Measurements from ENCODE around the gene NHS.

DNA sequence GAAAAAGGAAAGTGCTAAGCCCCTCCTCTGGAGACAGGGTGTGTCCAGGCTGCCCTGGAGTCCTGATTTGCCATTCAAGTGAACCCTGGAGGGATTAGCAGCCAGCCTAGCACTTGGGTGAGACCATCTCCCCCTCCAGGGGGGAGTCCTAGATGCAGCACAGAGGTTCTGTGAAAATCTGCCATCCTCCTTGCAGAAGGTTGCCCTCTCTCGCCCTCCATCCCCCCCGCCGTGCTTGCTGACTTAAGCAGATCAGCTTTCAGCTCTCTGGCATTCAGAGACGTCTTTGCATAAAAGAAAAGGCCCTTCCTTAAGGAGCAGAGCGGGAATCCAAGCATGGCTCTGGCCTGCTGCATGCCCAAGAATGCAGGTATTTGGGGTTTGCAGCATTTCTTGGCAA, 260.2 kb downstream of the NHS start:
- TF ChIP-seq, protein P1, sequence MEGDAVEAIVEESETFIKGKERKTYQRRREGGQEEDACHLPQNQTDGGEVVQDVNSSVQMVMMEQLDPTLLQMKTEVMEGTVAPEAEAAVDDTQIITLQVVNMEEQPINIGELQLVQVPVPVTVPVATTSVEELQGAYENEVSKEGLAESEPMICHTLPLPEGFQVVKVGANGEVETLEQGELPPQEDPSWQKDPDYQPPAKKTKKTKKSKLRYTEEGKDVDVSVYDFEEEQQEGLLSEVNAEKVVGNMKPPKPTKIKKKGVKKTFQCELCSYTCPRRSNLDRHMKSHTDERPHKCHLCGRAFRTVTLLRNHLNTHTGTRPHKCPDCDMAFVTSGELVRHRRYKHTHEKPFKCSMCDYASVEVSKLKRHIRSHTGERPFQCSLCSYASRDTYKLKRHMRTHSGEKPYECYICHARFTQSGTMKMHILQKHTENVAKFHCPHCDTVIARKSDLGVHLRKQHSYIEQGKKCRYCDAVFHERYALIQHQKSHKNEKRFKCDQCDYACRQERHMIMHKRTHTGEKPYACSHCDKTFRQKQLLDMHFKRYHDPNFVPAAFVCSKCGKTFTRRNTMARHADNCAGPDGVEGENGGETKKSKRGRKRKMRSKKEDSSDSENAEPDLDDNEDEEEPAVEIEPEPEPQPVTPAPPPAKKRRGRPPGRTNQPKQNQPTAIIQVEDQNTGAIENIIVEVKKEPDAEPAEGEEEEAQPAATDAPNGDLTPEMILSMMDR (optimal IDR thresholded peaks at IDR 0.05 in 1 of 3, IDR thresholded peaks at IDR 0.05 in 1 of 3, conservative IDR thresholded peaks at IDR 0.05 in 1 of 3; ENCODE audit: extremely low read depth in 1 of 3, insufficient read depth in 2 of 3, low read length in 3 of 3): no peak
- no peak for TF ChIP-seq EZH2 (IDR thresholded peaks at IDR 0.05; ENCODE audit: low read length)
